ENCODE data around the gene ALS2CL. TPM values are rescaled to one million over a fixed set of nuclear protein-coding genes. Genes with fewer than 3 reads are reported as not detected.
"Not testable (repeated sequence)": the region's sequence is repeated elsewhere in the genome, so short reads cannot be mapped to it uniquely, and the experiment has no call there.

Gene ALS2CL
- total RNA-seq, 4 donors from 2014 or later, result 86.5 to 175 (median 105) TPM

DNA sequence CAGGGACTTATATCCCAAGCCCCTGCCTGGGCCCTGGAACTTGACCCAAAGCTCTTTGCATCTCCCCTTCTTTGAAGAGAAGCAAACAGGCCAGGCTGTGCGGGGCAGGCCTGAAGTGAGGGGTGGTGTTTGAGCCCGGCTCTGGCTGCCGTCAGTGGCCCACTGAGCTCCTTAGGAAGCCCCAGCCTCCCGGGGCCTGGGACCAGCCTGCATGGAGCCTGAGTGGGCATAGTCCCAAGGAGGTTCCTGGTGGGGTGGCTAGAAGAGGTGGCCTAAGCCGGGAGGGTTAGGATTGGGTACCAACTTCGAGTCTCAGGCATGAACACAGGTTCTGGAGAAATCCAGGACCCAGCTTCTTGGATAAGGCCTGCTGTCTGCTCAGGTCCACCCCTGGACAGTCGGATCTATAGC, 14.1 kb upstream of the ALS2CL start:
- no peak for TF ChIP-seq POLR2A (IDR thresholded peaks at IDR 0.05)
- TF ChIP-seq CTCF (IDR thresholded peaks at IDR 0.05), result no peak
- intact Hi-C loops (cut with DNase I; ENCODE audit: low total_unique reads), result loop anchor here (5.0 kb wide), 1 partner anchor 190 kb away; no protein-coding TSS in a partner anchor
- WGBS, 2 donors, result 92 to 93% methylated on average over 4 to 7 of the region's 7 CpGs
- H3K4me3 ChIP-seq (ENCODE audit: low read depth, poor library complexity, severe bottlenecking), result no peak overlapping the region
- peak in 1 of 2 donors; percentile 71 for DNase-seq (ENCODE audit: low spot score in 2 of 2)

- intact Hi-C loops (cut with DNase I; ENCODE audit: low total_unique reads), result loop anchor here (5.0 kb wide), 1 partner anchor 190 kb away; no protein-coding TSS in a partner anchor
- 75 to 76% methylated on average over 13 of the region's 13 CpGs for WGBS, 2 donors
- no peak overlapping the region for H3K4me3 ChIP-seq (ENCODE audit: low read depth, poor library complexity, severe bottlenecking)
- TF ChIP-seq CTCF (IDR thresholded peaks at IDR 0.05) (no peak), POLR2A (IDR thresholded peaks at IDR 0.05) (no peak)
- peak in 1 of 2 donors; percentile 79 for DNase-seq (ENCODE audit: low spot score in 2 of 2)
These were observed 13.5 kb upstream of the ALS2CL start for GRCh38 chr3:46706771-46707582.

DNA sequence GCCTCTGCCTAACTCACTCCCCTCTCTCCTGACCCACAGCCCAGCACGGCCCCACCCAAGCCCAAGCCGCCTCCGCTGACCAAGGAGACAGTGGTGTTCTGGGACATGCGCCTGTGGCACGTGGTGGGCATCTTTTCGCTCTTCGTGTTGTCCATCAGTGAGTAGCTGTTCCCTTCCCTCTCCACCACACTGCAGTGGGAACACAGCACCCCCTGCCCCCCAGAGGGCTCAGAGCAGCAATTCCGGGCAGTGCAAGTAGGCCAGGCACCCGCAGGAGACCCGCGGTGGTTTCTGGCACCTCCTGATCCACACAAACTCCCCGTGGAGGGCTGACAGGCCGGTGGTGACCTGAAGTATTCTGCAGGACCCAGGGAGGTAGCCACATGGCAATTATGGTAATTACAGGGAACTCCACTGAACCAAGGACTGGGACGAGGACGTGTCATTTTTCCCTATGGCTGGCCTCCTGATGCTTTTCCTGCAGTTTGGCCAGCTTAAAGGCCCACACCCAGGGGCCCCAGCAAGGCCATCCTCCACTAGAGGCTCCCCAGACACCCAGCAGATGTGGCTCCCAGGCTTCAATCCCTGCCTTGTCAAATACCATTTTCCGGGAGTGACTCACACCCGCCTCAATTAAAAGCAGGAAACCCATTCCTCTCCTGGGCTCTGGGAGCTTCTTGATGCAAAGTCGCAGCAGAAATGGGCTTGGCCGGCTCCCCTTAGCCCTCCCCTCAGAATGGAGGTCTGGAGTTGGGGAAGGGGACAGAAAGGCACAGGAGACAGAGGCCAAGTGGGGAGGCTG, 12.5 kb upstream of the ALS2CL start:
- TF ChIP-seq CTCF (IDR thresholded peaks at IDR 0.05), result no peak
- TF ChIP-seq POLR2A (IDR thresholded peaks at IDR 0.05), result no peak

DNA sequence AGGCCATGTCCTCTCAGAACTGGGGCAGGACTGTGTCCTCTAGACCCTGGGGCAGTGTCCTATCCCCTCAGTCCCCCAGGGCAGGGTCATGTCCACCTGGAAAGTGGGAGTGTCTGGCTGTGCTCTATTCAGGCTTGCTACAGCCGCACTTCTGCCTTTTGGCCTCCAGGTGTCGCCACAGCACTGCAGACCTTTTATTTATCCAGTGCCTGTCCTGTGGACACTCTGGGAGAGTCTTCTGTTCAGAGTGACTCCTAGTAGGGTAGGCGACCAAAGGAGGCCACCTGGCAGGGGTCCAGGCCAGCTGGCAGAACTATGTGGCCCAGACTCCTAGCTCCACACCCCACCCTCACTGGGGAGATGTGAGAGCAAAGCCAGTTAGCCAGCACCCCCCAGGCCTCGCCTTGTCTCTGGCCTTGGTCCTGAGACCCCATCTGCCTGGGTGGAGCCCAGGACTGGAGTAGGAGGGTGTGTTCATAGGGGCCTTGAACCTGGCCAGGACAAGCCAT, 11.6 kb upstream of the ALS2CL start:
- intact Hi-C loops (cut with DNase I; ENCODE audit: low total_unique reads), result loop anchor here (5.0 kb wide), 1 partner anchor 192 kb away; no protein-coding TSS in a partner anchor
- peak; percentile 71 to 96 for DNase-seq (ENCODE audit: low spot score in 2 of 2)
- TF ChIP-seq POLR2A (IDR thresholded peaks at IDR 0.05) (no peak), CTCF (IDR thresholded peaks at IDR 0.05) (peak in 1 of 3 donors; percentile 95)
- 20 to 22% methylated on average over 4 of the region's 4 CpGs for WGBS, 2 donors
- H3K4me3 ChIP-seq (ENCODE audit: low read depth, poor library complexity, severe bottlenecking), result no peak overlapping the region

More for the DNA sequence above, 12.5 kb upstream of the ALS2CL start:
- no peak for DNase-seq (ENCODE audit: low spot score in 2 of 2)
- intact Hi-C loops (cut with DNase I; ENCODE audit: low total_unique reads), result loop anchor here (5.0 kb wide), 1 partner anchor 191 kb away; no protein-coding TSS in a partner anchor
- H3K4me3 ChIP-seq (ENCODE audit: low read depth, poor library complexity, severe bottlenecking), result no peak overlapping the region
- 65 to 68% methylated on average over 19 of the region's 19 CpGs for WGBS, 2 donors

GRCh38 chr3:46704346-46704745, 10.9 kb upstream of the ALS2CL start:
- DNase-seq (ENCODE audit: low spot score in 2 of 2); H3K4me3 ChIP-seq (ENCODE audit: low read depth, poor library complexity, severe bottlenecking); intact Hi-C loops (cut with DNase I; ENCODE audit: low total_unique reads): not testable (repeated sequence)
- WGBS, 2 donors, result 37 to 100% methylated on average over 1 to 6 of the region's 7 CpGs
